ENCODE data around the gene SNAP47. TPM values are rescaled to one million over a fixed set of nuclear protein-coding genes. Genes with fewer than 3 reads are reported as not detected.

Gene SNAP47
- total RNA-seq, 1 donor from 2014 or later: 59.0 TPM

DNA sequence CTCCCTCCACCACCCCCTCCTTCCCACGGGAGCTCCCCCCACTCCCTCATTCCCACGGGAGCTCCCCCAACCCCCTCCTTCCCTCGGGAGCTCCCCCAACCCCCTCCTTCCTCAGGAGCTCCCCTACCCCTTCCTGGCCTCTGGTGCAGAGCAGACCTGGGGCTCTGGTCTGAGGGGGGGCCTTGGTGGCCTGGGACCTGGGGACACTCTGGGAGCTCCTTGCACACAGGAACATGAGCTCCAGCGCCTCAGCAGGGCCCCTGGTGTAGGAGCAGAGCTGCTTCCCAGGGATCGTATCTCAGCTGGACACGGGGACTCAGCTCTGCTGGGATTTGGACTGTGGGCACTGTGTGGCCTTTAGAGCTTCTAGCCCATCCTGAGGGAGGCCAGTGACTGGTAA is 60.5 kb downstream of the SNAP47 start:
- Histone ChIP-seq H3K27me3 (ENCODE audit: control insufficient read depth, insufficient read depth, low read length) (peaks cover 10% of the 10 kb centered on the region), H3K4me3 (ENCODE audit: low read depth, low read length) (no peak overlapping the region), H3K36me3 (ENCODE audit: control insufficient read depth, insufficient read depth, low read length) (no peaks in the 10 kb centered on the region)
- DNase-seq (ENCODE audit: low read depth): no peak
- no peak for FAIRE-seq
- TF ChIP-seq, protein P1, sequence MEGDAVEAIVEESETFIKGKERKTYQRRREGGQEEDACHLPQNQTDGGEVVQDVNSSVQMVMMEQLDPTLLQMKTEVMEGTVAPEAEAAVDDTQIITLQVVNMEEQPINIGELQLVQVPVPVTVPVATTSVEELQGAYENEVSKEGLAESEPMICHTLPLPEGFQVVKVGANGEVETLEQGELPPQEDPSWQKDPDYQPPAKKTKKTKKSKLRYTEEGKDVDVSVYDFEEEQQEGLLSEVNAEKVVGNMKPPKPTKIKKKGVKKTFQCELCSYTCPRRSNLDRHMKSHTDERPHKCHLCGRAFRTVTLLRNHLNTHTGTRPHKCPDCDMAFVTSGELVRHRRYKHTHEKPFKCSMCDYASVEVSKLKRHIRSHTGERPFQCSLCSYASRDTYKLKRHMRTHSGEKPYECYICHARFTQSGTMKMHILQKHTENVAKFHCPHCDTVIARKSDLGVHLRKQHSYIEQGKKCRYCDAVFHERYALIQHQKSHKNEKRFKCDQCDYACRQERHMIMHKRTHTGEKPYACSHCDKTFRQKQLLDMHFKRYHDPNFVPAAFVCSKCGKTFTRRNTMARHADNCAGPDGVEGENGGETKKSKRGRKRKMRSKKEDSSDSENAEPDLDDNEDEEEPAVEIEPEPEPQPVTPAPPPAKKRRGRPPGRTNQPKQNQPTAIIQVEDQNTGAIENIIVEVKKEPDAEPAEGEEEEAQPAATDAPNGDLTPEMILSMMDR (IDR thresholded peaks at IDR 0.05; ENCODE audit: insufficient read depth, low read length, severe bottlenecking): no peak

DNA sequence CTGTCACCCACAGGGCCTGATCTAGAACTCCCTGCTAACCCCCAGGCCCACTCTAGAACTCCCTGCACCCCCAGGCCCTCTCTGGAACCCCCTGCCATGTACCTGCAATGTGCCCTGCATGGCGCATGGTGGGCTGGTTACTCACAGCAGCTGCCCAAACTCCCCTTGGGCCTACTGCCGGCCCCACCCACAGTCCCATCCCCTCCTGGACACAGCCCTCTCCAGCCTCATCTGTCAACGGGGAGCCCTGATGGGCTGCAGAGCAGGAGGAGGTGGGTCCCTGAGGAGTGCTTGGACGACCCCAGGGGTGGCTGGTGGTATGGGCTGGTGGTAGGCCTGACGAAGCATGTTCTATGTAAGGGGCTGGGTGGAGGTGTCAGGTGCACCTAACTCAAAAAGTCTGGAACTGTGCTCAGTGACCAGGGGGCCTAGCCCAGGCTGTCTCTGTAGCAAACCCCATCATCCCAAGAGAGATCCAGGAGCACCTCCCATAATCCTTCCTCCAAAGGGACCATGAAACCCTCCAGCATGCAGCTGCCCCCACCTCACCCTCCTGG is 61.2 kb downstream of the SNAP47 start:
- FAIRE-seq (no peak), DNase-seq (ENCODE audit: low read depth) (no peak)
- H3K27me3 ChIP-seq (ENCODE audit: control insufficient read depth, insufficient read depth, low read length): peaks cover 10% of the 10 kb centered on the region
- TF ChIP-seq, protein P1 (IDR thresholded peaks at IDR 0.05; ENCODE audit: insufficient read depth, low read length, severe bottlenecking): no peak
- no peak overlapping the region for H3K4me3 ChIP-seq (ENCODE audit: low read depth, low read length)
- H3K36me3 ChIP-seq (ENCODE audit: control insufficient read depth, insufficient read depth, low read length): no peaks in the 10 kb centered on the region

- peaks cover 10% of the 10 kb centered on the region for H3K27me3 ChIP-seq (ENCODE audit: control insufficient read depth, insufficient read depth, low read length)
- DNase-seq (ENCODE audit: low read depth): no peak
- no peak for FAIRE-seq
- no peak overlapping the region for H3K4me3 ChIP-seq (ENCODE audit: low read depth, low read length)
- TF ChIP-seq, protein P1 (IDR thresholded peaks at IDR 0.05; ENCODE audit: insufficient read depth, low read length, severe bottlenecking): no peak
- no peaks in the 10 kb centered on the region for H3K36me3 ChIP-seq (ENCODE audit: control insufficient read depth, insufficient read depth, low read length)
Measured at GRCh38 chr1:227797144-227797543, 61.9 kb downstream of the SNAP47 start.

DNA sequence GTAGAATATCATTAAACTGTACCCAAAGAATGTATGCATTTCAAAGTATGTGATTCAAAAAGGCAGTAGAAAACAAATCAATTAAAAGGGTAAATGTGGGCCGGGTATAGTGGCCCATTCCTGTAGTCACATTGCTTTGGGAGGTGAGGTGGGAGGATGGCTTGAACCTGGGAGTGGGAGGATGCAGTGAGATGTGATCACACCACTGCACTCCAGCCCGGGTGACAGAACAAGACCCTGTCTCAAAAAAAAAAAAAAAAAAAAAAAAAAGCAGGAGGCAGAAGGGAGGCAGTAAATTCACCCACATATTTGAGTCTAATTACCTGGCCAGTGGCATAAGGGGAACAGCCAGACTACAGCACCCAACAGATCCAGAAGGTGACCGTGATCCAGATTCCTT is 62.4 kb downstream of the SNAP47 start:
- TF ChIP-seq, protein P1 (IDR thresholded peaks at IDR 0.05; ENCODE audit: insufficient read depth, low read length, severe bottlenecking): no peak
- FAIRE-seq (no peak), DNase-seq (ENCODE audit: low read depth) (no peak)
- Histone ChIP-seq H3K36me3 (ENCODE audit: control insufficient read depth, insufficient read depth, low read length) (no peaks in the 10 kb centered on the region), H3K27me3 (ENCODE audit: control insufficient read depth, insufficient read depth, low read length) (peaks cover 10% of the 10 kb centered on the region), H3K4me3 (ENCODE audit: low read depth, low read length) (no peak overlapping the region)

GRCh38 chr1:227798078-227798802 is 63.0 kb downstream of the SNAP47 start:
- Histone ChIP-seq H3K36me3 (ENCODE audit: control insufficient read depth, insufficient read depth, low read length) (no peaks in the 10 kb centered on the region), H3K27me3 (ENCODE audit: control insufficient read depth, insufficient read depth, low read length) (peaks cover 10% of the 10 kb centered on the region), H3K4me3 (ENCODE audit: low read depth, low read length) (no peak overlapping the region)
- no peak for DNase-seq (ENCODE audit: low read depth)
- no peak for FAIRE-seq
- TF ChIP-seq, protein P1 (IDR thresholded peaks at IDR 0.05; ENCODE audit: insufficient read depth, low read length, severe bottlenecking): no peak
